GM19023 (cell line): ENCODE results near the gene RPL18.

Source experiments
- ATAC-seq: cut with Tn5 transposase; IDR thresholded peaks from one replicate; pipeline ENCODE4 v1.9.1; 2021; ENCODE audit warnings: mild to moderate bottlenecking, moderate library complexity; ENCODE audit not compliant: unreplicated experiment

Gene RPL18

GRCh38 chr19:48614436-48615230 lies 4.3 kb downstream of the RPL18 start, which contains the start of gene FAM83E:
Gene FAM83E (minus strand): TSS chr19:48615076. CDS start chr19:48613372, 1,704 bp downstream.
- ATAC-seq = no peak

GRCh38 chr19:48613852-48614435 lies 5.0 kb downstream of the RPL18 start:
- ATAC-seq = no peak

DNA sequence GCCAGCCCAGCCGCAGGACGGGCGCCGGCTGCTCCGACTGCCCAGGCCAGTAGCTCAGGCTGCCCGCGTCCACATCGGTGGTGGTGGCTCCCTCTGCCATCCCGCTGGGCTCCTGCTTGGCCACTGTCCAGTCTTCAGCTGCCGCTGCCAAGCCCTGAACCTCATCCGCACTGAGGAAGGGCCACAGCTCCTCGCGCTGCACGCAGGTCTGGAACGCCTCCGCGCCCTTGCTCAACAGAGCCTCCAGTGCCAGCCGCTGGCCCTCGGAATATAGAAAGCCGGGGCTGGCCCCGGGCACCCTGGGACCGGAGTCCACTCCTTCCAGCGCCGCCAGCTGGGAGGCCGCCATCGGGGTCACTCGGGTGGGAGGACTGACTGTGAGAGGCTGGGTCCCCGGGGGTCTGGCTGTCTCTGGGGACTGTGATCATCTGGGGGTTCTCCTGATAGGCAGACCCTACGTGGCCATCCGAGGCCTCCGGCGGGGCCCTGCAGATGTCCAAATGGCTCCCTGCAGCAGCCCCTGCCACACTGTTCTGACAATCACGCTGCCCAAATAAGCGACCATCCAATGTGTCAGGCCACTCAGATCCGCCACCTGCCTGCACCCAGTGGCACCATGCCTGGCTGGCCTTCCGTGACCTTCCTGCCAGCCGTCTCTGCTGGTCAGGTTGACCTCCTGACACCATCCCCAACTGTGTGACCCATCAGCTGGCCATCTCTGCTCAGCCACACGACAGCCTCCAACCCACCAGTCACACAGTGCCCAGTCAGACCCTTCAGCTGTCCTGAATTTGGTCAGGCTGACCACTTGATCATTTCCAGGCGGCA lies 5.7 kb downstream of the RPL18 start:
- no peak for ATAC-seq

DNA sequence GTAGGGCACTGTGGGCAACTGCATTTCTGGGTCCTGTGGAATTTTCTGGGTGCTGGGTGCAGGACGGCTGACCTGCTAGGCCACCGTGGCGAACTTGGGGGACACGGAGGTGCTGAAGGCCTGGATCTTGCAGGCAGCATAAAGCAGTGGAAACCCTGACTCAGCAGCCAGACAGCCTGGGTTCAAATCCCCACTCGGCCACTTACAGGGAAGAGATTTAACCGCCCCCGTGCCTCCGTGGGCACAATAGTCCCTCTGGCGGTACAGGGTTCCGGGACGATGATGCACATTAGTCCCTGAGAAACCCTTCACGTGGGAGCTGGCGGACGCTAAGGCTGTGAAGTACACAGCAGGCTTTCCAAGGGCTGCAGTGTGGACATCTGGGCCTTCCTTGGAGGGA lies 7.1 kb downstream of the RPL18 start:
- ATAC-seq = no peak

GRCh38 chr19:48609571-48610108 lies 9.3 kb downstream of the RPL18 start:
- ATAC-seq = no peak

DNA sequence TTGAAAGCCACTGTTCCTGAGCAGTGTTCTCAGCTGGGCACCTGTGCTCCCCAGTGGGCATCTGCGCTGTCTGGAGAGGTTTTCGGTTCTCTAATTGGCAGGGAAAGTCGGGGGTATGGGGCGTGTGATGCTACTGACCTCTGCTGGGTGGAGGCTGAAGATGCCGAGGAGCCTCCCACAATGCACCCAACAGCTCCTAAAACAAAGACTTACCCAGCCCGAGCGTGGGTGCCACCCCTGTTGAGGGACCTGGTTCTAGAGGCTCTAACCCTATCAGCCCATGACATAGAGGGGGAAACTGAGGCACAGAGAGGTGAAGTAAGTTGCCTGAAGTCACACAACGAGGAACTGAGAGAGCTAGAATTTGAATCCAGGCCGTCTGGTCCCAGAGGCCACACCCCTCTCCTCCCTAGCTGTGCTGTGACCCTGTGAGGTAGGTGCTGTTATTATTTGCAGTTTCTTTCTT lies 10.1 kb downstream of the RPL18 start:
- no peak for ATAC-seq

DNA sequence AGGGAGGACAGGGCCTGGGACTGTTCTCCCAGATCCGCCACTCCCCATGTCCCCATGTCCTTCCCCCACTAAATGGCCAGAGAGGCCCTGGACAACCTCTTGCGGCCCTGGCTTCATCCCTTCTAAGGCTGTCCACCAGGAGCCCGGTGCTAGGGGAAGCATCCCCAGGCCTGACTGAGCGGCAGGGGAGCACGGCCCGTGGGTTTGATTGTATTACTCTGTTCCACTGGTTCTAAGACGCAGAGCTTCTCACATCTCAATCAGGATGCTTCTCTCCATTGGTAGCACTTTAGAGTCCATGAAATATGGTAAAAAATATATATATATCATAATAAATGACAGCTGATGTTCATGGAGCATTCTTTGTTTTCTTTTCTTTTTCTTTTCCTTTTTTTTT lies 11.6 kb downstream of the RPL18 start:
- ATAC-seq = no peak

DNA sequence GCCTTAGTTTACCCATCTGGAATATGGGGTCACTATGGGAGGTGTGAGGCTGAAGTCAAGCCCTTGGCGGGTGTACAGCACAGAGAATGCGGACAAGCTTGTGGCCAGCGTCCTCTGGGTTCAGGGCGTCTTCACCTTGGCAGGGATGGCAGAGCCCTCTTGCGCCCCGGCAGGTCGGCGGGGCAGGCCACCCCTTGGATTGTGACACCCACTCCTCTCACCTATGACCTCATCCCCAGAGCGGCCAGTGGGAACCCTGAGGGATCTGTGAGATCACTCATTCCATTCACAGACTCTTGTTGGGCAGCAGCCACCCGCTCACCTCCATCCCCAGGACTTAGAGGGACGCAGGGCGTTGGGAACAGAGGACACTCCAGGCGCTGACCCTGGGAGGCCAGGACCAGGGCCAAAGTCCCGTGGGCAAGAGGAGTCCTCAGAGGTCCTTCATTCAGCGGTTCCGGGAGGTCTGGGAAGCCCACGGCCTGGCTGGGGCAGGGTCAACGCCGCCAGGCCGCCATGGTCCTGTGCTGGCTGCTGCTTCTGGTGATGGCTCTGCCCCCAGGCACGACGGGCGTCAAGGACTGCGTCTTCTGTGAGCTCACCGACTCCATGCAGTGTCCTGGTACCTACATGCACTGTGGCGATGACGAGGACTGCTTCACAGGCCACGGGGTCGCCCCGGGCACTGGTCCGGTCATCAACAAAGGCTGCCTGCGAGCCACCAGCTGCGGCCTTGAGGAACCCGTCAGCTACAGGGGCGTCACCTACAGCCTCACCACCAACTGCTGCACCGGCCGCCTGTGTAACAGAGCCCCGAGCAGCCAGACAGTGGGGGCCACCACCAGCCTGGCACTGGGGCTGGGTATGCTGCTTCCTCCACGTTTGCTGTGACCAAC lies 12.3 kb downstream of the RPL18 start, which contains the start of gene SPACA4:
SPACA4 (plus strand) TSS at position 280 of the 896 bp plus-strand sequence; CDS start at position 517, 237 bp downstream.
- no peak for ATAC-seq

DNA sequence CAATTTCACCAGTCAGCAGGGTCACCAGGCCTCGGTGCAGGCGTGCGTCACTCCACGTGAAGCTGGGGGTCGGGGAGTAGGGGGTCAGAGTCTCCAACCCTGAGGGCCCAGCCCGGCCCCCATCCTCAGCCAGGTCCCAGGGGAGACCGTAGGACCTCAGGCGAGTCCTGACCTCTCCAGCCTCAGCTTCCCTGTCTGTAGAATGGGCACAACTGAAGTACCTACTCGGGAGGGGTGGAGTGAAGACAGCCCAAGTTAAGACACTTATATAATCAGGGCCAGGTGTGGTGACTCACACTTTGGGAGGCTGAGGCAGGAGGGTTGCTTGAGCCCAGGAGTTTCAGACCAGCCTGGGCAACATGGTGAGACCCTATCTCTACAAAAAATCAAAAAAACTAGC lies 15.1 kb downstream of the RPL18 start:
- no peak for ATAC-seq

- no peak for ATAC-seq
Observed at GRCh38 chr19:48603449-48603848, 15.5 kb downstream of the RPL18 start.

GRCh38 chr19:48603001-48603400 lies 16.0 kb downstream of the RPL18 start:
- ATAC-seq = no peak

DNA sequence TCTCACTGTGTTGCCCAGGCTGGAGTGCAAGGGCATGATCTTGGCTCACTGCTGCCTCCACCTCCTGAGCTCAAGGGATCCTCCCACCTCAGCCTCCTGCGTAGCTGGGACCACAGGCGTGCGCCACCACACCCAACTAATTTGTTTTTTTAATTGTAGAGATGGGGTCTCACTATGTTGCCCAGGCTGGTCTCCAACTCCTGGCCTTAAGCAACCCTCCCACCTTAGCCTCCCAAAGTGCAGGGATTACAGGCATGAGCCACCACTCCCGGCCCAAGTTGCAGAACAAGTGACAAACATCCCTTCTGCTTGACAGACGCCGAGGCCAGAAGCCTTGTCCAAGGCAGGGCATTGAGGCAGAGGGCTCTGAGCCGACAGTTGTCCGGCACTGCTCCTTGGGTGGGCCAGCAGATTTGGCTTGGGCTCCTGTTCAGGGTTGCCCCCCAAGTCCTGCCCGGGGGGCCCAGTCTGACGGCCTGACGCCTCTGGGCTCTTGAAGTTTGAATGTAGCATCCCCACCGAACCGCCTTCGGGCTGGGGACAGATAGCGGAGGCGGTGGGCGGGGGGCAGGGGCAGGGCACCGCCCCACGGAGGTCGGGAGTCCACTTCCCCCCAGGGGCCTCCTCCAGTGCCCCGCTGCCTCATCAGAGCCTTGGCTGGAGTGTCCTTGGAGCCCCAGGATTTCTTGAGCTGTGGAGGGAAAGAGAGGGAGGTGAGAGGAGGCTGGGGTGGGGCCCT lies 18.1 kb downstream of the RPL18 start:
- no peak for ATAC-seq

DNA sequence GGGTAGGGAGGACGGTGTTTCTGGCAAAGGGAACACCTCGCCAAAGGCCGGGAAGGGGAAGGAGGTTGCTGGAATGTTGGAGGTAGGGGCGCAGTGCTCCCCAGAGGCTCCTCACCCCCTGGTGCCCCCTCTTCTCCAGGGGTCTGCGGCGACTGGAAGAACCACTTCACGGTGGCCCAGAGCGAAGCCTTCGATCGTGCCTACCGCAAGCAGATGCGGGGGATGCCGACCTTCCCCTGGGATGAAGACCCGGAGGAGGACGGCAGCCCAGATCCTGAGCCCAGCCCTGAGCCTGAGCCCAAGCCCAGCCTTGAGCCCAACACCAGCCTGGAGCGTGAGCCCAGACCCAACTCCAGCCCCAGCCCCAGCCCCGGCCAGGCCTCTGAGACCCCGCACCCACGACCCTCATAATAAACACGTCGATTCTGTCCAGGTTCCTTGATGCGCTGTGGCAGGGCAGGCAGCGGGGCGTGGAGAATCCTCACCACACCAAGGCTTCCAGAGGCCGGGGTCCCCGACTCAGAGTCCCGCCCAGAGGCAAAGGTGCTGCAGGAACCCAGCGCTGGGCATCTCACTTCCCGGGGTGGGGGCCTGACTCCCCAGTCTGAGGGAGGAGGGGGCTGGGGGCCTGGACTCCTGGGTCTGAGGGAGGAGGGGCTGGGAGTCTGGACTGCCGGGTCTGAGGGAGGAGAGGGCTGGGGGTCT lies 19.8 kb downstream of the RPL18 start:
- ATAC-seq = no peak

DNA sequence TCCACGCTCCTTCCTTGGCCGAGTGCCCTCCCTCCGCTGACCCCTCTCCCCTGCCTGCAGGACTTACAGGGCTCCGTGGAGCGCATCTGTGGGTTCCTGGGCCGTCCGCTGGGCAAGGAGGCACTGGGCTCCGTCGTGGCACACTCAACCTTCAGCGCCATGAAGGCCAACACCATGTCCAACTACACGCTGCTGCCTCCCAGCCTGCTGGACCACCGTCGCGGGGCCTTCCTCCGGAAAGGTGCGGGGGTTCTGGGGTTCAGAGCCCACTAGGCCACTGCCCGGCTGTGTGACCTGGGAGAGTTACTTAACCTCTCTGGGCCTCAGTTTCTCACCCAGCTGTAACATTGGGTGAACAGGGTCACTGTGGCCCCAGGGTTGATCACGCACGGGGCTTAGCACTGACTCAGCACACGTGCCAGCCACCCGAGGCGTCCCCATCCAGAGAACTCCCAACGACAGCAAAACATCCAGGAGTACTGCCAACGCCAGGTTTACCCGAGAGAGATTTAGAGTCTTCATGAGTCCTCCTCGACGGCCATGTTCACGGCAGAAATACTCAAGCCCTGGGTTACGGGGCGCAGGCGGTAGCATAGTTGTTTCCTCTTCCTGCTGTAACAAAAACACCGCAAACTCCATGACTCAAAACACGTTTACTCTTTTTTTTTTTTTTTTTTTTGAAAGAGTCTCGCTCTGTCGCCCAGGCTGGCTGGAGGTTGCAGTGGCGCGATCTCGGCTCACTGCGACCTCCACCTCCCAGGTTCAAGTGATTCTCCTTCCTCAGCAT lies 22.1 kb downstream of the RPL18 start:
- no peak for ATAC-seq

- ATAC-seq = no peak
Observed at GRCh38 chr19:48596237-48596636, 22.7 kb downstream of the RPL18 start.

GRCh38 chr19:48595833-48596232 lies 23.1 kb downstream of the RPL18 start:
- no peak for ATAC-seq

DNA sequence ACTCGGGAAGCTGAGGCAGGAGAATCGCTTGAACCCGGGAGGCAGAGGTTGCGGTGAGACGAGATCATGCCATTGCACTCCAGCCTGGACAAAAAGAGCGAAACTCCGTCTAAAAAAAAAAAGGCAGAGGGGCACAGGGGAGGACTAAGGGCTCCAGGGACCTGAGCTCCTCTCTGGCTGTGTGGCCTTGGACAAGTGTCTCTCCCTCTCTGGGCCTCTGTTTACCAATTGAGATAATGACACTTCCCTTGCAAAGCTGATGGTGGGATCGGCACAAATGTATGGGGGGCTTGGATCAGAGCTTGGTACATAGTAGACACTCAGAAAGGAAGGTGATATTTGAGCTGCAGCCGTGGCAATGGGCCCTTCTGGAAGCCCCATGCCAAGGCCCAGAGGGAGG lies 23.8 kb downstream of the RPL18 start:
- no peak for ATAC-seq

DNA sequence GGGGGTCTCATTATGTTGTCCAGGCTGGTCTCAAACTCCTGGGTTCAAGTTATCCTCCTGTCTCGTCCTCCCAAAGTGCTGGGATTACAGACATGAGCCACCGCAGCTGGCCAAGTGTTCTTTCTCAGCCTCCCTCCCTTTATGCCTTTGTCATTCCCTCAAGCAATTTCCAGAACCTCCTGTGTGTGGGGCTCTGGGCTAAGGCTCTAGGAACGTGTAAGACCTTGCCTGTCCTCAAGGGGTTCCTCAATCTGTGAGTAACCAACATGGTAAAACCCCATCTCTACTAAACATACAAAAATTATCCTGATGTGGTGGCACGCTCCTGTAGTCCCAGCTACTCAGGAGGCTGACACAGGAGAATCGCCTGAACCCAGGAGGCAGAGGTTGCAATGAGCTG lies 28.0 kb downstream of the RPL18 start:
- ATAC-seq = no peak
